Measurements from ENCODE around the gene CCDC148.

- TF ChIP-seq CTCF (IDR thresholded peaks at IDR 0.05) (no peak), POLR2A (IDR thresholded peaks at IDR 0.05) (no peak)
These were observed 2.8 kb upstream of the CCDC148 start for GRCh38 chr2:158459161-158460003.

Data from Peyer's patch (tissue), 4 donors.